Glutamatergic neuron (in vitro differentiated cells): ENCODE measurements around the gene TFB1M. TPM values are rescaled to one million over a fixed set of nuclear protein-coding genes. Genes with fewer than 3 reads are reported as not detected.
"Not testable (repeated sequence)": the region's sequence is repeated elsewhere in the genome, so short reads cannot be mapped to it uniquely, and the experiment has no call there.

Experiments used
- DNase-seq: peaks from one replicate; pipeline ENCODE4 v3.0.0; 2022
- H3K27ac Mint-ChIP-seq: one replicate; pipeline ENCODE4 v1.8.0; 2020; ENCODE audit warnings: mild to moderate bottlenecking, mixed read lengths, inconsistent platforms; ENCODE audit not compliant: unreplicated experiment
- H3K27me3 Mint-ChIP-seq: one replicate; pipeline ENCODE4 v1.8.0; 2020; ENCODE audit warnings: mild to moderate bottlenecking, moderate library complexity, mixed read lengths, inconsistent platforms; ENCODE audit not compliant: unreplicated experiment
- H3K36me3 Mint-ChIP-seq: one replicate; pipeline ENCODE4 v1.8.0; 2020; ENCODE audit warnings: mild to moderate bottlenecking, mixed read lengths, inconsistent platforms; ENCODE audit not compliant: unreplicated experiment
- H3K4me1 Mint-ChIP-seq: one replicate; pipeline ENCODE4 v1.8.0; 2020; ENCODE audit warnings: mild to moderate bottlenecking, low read depth, mixed read lengths, inconsistent platforms; ENCODE audit not compliant: unreplicated experiment
- H3K4me3 Mint-ChIP-seq: one replicate; pipeline ENCODE4 v1.8.0; 2020; ENCODE audit warnings: mild to moderate bottlenecking, mixed read lengths, inconsistent platforms; ENCODE audit not compliant: unreplicated experiment
- H3K9me3 Mint-ChIP-seq: one replicate; pipeline ENCODE4 v1.8.0; 2020; ENCODE audit warnings: mild to moderate bottlenecking, moderate library complexity, mixed read lengths, inconsistent platforms; ENCODE audit not compliant: unreplicated experiment
- total RNA-seq: library from RNA; stranded (reverse); fragmentation: NEBNext Ultra II Directional; extraction: Animal tissue kit (Norgen Biotek cat#: 25700); gene quantifications from one replicate; pipeline ENCODE4 v1.2.1, GENCODE V29; 2021; ENCODE audit not compliant: unreplicated experiment
- TF ChIP-seq, protein P1 (sequence below): fragments of 200-600 bp; sonication (generic); IDR thresholded peaks from one replicate; pipeline ENCODE4 v1.5.0; 2021; ENCODE audit not compliant: partially characterized antibody, unreplicated experiment

Gene TFB1M
- total RNA-seq, 1 donor from 2014 or later = 36.8 TPM

DNA sequence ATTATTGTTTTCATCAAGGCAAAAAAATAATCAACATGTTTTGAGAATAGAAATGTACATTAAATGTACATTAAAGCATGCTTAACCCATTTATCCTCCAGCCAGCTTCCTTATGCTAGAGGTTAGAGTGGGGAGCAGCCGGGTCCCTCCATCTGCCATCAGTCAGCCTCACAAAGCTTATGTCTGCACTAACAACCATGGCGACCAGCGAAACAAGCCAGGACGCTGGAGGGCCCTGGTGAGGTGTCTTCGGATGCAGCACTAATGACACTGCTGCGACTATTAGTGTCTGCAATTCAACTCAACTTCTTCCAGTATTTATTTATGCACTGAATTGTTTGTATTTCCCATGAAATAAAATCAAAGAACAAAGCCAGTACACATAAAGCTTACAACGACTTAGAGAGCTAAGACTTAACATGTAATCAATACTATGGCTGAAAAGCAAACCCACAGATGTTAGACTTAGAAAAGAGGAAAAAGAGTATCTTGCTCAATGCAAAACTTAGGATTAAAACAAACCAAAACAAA, 43.7 kb downstream of the TFB1M start:
- no peaks in the 10 kb centered on the region for H3K36me3 Mint-ChIP-seq
- peaks cover 3% of the 10 kb centered on the region for H3K9me3 Mint-ChIP-seq
- peak overlapping the region; percentile 78 for H3K4me3 Mint-ChIP-seq
- DNase-seq = peak; percentile 80
- peaks cover 4% of the 10 kb centered on the region for H3K27me3 Mint-ChIP-seq
- peak overlapping the region; percentile 96 for H3K27ac Mint-ChIP-seq
- peaks cover 44% of the 10 kb centered on the region for H3K4me1 Mint-ChIP-seq
- TF ChIP-seq, protein P1, sequence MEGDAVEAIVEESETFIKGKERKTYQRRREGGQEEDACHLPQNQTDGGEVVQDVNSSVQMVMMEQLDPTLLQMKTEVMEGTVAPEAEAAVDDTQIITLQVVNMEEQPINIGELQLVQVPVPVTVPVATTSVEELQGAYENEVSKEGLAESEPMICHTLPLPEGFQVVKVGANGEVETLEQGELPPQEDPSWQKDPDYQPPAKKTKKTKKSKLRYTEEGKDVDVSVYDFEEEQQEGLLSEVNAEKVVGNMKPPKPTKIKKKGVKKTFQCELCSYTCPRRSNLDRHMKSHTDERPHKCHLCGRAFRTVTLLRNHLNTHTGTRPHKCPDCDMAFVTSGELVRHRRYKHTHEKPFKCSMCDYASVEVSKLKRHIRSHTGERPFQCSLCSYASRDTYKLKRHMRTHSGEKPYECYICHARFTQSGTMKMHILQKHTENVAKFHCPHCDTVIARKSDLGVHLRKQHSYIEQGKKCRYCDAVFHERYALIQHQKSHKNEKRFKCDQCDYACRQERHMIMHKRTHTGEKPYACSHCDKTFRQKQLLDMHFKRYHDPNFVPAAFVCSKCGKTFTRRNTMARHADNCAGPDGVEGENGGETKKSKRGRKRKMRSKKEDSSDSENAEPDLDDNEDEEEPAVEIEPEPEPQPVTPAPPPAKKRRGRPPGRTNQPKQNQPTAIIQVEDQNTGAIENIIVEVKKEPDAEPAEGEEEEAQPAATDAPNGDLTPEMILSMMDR = no peak

DNA sequence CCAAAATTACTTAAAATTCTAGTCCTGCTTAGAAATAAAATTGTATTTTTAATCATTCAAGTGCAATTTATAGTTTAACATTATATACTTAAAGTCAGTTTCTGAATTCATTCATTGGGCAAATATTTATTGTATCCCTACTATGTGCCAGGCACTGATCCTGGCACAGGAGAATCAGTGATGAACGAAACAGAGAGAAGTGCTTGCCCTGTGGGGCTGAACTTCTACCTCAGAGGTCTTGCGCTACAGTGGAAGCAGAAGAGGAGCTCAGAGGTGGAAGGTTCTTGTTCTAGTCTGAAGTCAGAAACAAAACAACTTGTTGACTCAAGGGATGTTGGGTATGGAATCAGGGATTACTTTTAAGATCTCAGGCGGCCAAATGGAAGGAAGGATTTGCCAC, 44.5 kb downstream of the TFB1M start:
- peaks cover 45% of the 10 kb centered on the region for H3K4me1 Mint-ChIP-seq
- H3K27me3 Mint-ChIP-seq = peaks cover 4% of the 10 kb centered on the region
- H3K36me3 Mint-ChIP-seq = no peaks in the 10 kb centered on the region
- peak overlapping the region; percentile 96 for H3K27ac Mint-ChIP-seq
- TF ChIP-seq, protein P1 = no peak
- H3K9me3 Mint-ChIP-seq = peaks cover 3% of the 10 kb centered on the region
- DNase-seq = no peak
- H3K4me3 Mint-ChIP-seq = peak overlapping the region; percentile 76

DNA sequence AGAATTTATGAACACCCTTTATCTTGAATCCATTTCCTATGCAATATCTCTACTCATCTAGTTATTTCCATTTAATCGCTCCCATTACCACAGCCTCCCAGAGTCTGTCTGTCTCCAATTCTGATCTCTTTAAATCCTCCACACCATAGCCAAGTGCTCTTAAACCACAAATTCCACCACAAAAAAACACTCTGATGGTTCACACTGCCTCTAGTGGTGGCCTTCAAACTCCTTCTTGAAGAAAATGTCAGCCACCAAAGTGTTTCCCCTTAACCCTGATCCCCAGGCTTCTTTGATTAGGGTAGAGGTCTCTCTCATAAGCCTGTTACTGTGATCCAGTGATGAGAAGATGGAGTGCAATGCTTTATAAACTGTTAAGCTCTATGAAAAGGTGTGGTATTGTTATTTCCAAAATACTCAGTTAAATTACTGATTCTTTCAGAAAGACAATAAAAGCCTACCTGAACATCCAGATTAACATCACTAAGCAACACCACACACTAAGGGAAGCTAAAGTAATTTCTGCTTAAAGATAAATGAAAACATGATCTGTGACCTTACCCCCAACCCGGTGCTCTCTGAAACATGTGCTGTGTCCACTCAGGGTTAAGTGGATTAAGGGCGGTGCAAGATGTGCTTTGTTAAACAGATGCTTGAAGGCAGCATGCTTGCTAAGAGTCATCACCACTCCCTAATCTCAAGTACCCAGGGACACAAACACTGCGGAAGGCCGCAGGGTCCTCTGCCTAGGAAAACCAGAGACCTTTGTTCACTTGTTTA, 46.0 kb downstream of the TFB1M start:
- DNase-seq, H3K27me3 Mint-ChIP-seq, H3K9me3 Mint-ChIP-seq, H3K36me3 Mint-ChIP-seq: not testable (repeated sequence)
- peak overlapping the region; percentile 81 for H3K27ac Mint-ChIP-seq
- peaks cover 56% of the 10 kb centered on the region for H3K4me1 Mint-ChIP-seq
- peak overlapping the region; percentile 59 for H3K4me3 Mint-ChIP-seq
- TF ChIP-seq, protein P1 = peak; percentile 69

DNA sequence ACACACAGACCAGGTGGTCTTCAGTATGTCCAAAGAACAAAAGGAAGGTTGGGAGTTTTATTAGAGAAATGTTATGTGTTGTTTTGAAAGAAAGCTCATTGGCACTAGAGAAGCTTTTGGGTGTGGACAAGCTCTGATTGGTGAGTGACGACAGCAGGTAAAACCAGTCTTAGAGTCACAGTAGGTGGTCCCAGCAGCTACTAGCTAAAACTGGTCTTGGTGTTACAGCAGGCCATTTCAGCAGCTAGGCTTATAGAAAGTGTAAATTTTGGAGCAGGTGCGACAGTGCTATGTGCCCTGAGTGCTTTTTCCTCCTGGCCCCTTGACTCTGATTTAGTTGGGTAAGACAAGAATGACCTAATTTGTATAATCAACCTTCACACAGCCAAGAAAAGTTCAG, 46.9 kb downstream of the TFB1M start:
- peaks cover 58% of the 10 kb centered on the region for H3K4me1 Mint-ChIP-seq
- no peak overlapping the region for H3K4me3 Mint-ChIP-seq
- H3K27ac Mint-ChIP-seq = peak overlapping the region; percentile 82
- peaks cover 3% of the 10 kb centered on the region for H3K9me3 Mint-ChIP-seq
- H3K27me3 Mint-ChIP-seq = peaks cover 6% of the 10 kb centered on the region
- no peaks in the 10 kb centered on the region for H3K36me3 Mint-ChIP-seq
- TF ChIP-seq, protein P1 = no peak
- no peak for DNase-seq
